H1 (cell line): ENCODE measurements around the gene PSMF1.

ENCODE experiments used
- ATF2 ChIP-seq: IDR thresholded peaks from 2 replicates; pipeline ENCODE4 v1.6.1; 2012; ENCODE audit warnings: low read length, inconsistent platforms
- CEBPB ChIP-seq: IDR thresholded peaks from 2 replicates; pipeline ENCODE4 v1.6.1; 2012; ENCODE audit warnings: low read depth, low read length
- CTCF ChIP-seq, 3 experiments: IDR thresholded peaks; 1 replicate in 2 of 3; 2 replicates in 1 of 3; pipeline versions ENCODE4 v1.5.1 to v1.6.1; 2011; ENCODE audit warnings: low read length in 3 of 3, mild to moderate bottlenecking in 3 of 3, inconsistent platforms in 2 of 3, low read depth in 1 of 3, moderate library complexity in 1 of 3; ENCODE audit not compliant: insufficient read depth in 1 of 3; ENCODE audit errors: control extremely low read depth in 1 of 3
- EP300 ChIP-seq, 2 experiments: IDR thresholded peaks; 1 replicate in 1 of 2; 2 replicates in 1 of 2; pipeline ENCODE4 v1.6.1; 2011 to 2012; ENCODE audit warnings: low read depth in 2 of 2, low read length in 2 of 2, mild to moderate bottlenecking in 2 of 2, borderline replicate concordance in 1 of 2, inconsistent platforms in 1 of 2, moderate library complexity in 1 of 2
- GABPA ChIP-seq: IDR thresholded peaks from 2 replicates; pipeline ENCODE4 v1.6.1; 2011; ENCODE audit warnings: mild to moderate bottlenecking, low read length, moderate library complexity, borderline replicate concordance; ENCODE audit not compliant: insufficient read depth
- HDAC6 ChIP-seq: IDR thresholded peaks from one replicate; pipeline ENCODE4 v1.7.1; 2012; ENCODE audit warnings: low read depth, mild to moderate bottlenecking, inconsistent platforms, low read length, moderate library complexity
- JUND ChIP-seq: IDR thresholded peaks from 2 replicates; pipeline ENCODE4 v1.6.1; 2011; ENCODE audit warnings: mild to moderate bottlenecking, improper control_type of control experiment, low read length
- MAX ChIP-seq: IDR thresholded peaks from 2 replicates; pipeline ENCODE4 v1.6.1; 2012; ENCODE audit warnings: inconsistent platforms
- RAD21 ChIP-seq, 2 experiments: IDR thresholded peaks in 1 of 2; conservative IDR thresholded peaks in 1 of 2; 2 replicates each; pipeline ENCODE4 v1.6.1; 2011; ENCODE audit warnings: low read depth in 2 of 2, low read length in 2 of 2, improper control_type of control experiment in 1 of 2, inconsistent platforms in 1 of 2, mild to moderate bottlenecking in 1 of 2, moderate library complexity in 1 of 2
- SIN3A ChIP-seq, 2 experiments: IDR thresholded peaks in 1 of 2; conservative IDR thresholded peaks in 1 of 2; 2 replicates each; pipeline ENCODE4 v1.6.1; 2011 to 2012; ENCODE audit warnings: low read length in 2 of 2, improper control_type of control experiment in 1 of 2, low read depth in 1 of 2, mild to moderate bottlenecking in 1 of 2
- TAF1 ChIP-seq: IDR thresholded peaks from 2 replicates; pipeline ENCODE4 v1.6.1; 2011; ENCODE audit warnings: mild to moderate bottlenecking, low read depth, low read length

- TF ChIP-seq MAX (no peak), ATF2 (no peak), RAD21 (IDR thresholded peaks at IDR 0.05 in 1 of 2, conservative IDR thresholded peaks at IDR 0.05 in 1 of 2; ENCODE audit: low read depth in 2 of 2, low read length in 2 of 2) (no peak), EP300 (IDR thresholded peaks at IDR 0.05; ENCODE audit: borderline replicate concordance in 1 of 2, low read depth in 2 of 2, low read length in 2 of 2) (no peak), CTCF (IDR thresholded peaks at IDR 0.05; ENCODE audit: control extremely low read depth in 1 of 3, insufficient read depth in 1 of 3, low read depth in 1 of 3, low read length in 3 of 3) (no peak), TAF1 (no peak), JUND (no peak), GABPA (no peak), CEBPB (no peak), HDAC6 (no peak), SIN3A (conservative IDR thresholded peaks at IDR 0.05 in 1 of 2, IDR thresholded peaks at IDR 0.05 in 1 of 2; ENCODE audit: low read depth in 1 of 2, low read length in 2 of 2) (no peak)
Measured at GRCh38 chr20:1160496-1160895, 42.1 kb downstream of the PSMF1 start.
